Adrenal gland (tissue), 12 donors: ENCODE measurements around the gene ADAM15. TPM values are rescaled to one million over a fixed set of nuclear protein-coding genes. Genes with fewer than 3 reads are reported as not detected.

Experiments
- DNase-seq, 7 donors: peaks; one replicate each; pipeline ENCODE4 v3.0.0-alpha.2; 2019 to 2020
- H3K27ac ChIP-seq, 5 donors: fragments of 200-600 bp; sonication (generic) in 4 of 5; 1 replicate in 3 of 5; 2 replicates in 2 of 5; pipeline versions ENCODE4 v1.5.1 to v1.8.0; 2016 to 2020; ENCODE audit warnings: mild to moderate bottlenecking in 1 of 5
- H3K27me3 ChIP-seq: fragments of 200-600 bp; 2 replicates; pipeline ENCODE4 v1.8.0; 2021
- H3K36me3 ChIP-seq, 2 donors: fragments of 200-600 bp; replicated peaks in 1 of 2; 1 replicate in 1 of 2; 2 replicates in 1 of 2; pipeline versions ENCODE4 v1.5.1 to v1.8.0; 2018 to 2022
- H3K4me1 ChIP-seq, 2 donors: fragments of 200-600 bp; replicated peaks in 1 of 2; 1 replicate in 1 of 2; 2 replicates in 1 of 2; pipeline versions ENCODE4 v1.5.1 to v1.8.0; 2018 to 2021
- H3K4me3 ChIP-seq, 4 donors: fragments of 200-600 bp; sonication (generic) in 3 of 4; one replicate each; pipeline ENCODE4 v1.5.1; 2016 to 2018
- H3K9me3 ChIP-seq, 3 donors: fragments of 200-600 bp; sonication (generic) in 1 of 3; replicated peaks in 1 of 3; 1 replicate in 2 of 3; 2 replicates in 1 of 3; pipeline versions ENCODE4 v1.5.1 to v1.8.0; 2016 to 2021
- POLR2A ChIP-seq, 2 donors: fragments of 450-650 bp; IDR thresholded peaks; one replicate each; pipeline ENCODE4 v1.6.1; 2017; ENCODE audit warnings: antibody characterized with exemption in 2 of 2, mild to moderate bottlenecking in 2 of 2, moderate library complexity in 1 of 2
- whole genome bisulfite sequencing, 4 donors: extraction: QIAGEN DNeasy Blood & Tissue Kit in 2 of 4; methylation state at CpG; one replicate each; pipeline versions ENCODE4 v1.1.5 to v1.1.7; 2013 to 2017; 5-methylcytosine and 5-hydroxymethylcytosine counted together
- intact Hi-C, 2 donors: fragments of 100-400 bp; cut with DNase I; formaldehyde crosslinking; loops; one replicate each; pipeline versions ENCODE4 v1.14.1 to v1.15.0; 2022 to 2023
- polyA plus RNA-seq, 3 donors: library from polyadenylated mRNA; stranded (reverse); fragments of 200-250 nt in 2 of 3; fragments of 350-450 nt in 1 of 3; fragmentation: Illumina TruSeq in 1 of 3; extraction: RNeasy Lipid Tissue Mini Kit (QIAGEN cat#74804) in 1 of 3; gene quantifications; one replicate each; pipeline ENCODE4 v1.2.3, GENCODE V29; 2013 to 2014
- total RNA-seq, 9 donors: library from RNA; depleted of rRNA in 4 of 9; stranded (reverse); fragments of >200 nt in 4 of 9; fragments of 120-200 nt in 1 of 9; fragmentation: NEBNext Ultra II Directional in 1 of 9; extraction: Animal tissue kit (Norgen Biotek cat#: 25700) in 1 of 9; gene quantifications; one replicate each; pipeline versions ENCODE4 v1.1.0 to v1.2.4, GENCODE V29; 2013 to 2023
- TF ChIP-seq, protein P1 (sequence below), 6 experiments: fragments of 450-650 bp in 4 of 6; fragments of 200-600 bp in 2 of 6; sonication (generic) in 1 of 6; IDR thresholded peaks; 1 replicate in 5 of 6; 2 replicates in 1 of 6; pipeline versions ENCODE4 v1.5.1 to v1.8.0; 2016 to 2021; ENCODE audit warnings: antibody characterized with exemption in 6 of 6, mild to moderate bottlenecking in 2 of 6, moderate library complexity in 1 of 6
- donor health status: healthy with polysubstance abuse.
- donor health status: Bipolar disorder and iron deficiency.
- donor health status: DM: yes; HTN: yes; CAD: no.
- donor health status: DM: no; HTN: no; CAD: no.
- donor health status: DM: no; HTN: no; CAD: no.
- donor health status: DM: yes; HTN: yes; CAD: no.

The ADAM15 gene
- total and polyA plus RNA-seq, 12 donors = 11.6 to 269 (median 59.3) TPM

DNA sequence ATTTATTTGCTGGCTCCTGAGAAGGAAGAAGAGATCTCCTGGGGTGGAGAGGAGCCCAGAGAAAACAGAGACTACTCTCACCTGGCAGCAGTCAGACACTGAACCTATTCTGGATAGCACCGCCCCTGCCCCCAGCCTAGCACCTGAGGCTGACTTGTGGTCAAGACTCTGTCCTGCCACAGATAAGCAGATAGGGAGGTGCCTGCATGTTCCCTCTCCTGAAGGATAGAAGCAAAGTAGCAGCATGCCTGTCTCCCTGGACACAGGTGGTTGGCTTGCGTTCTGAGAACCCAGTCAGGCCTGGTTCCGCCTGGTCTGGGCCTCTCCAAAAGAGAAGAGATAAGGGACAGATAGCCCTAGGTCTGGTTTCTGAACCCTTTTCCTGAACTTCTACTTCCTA lies 26.2 kb downstream of the ADAM15 start:
- Histone ChIP-seq H3K4me3 (no peak overlapping the region), H3K27ac (no peak overlapping the region), H3K27me3 (peaks cover 27% of the 10 kb centered on the region), H3K9me3 (no peaks in the 10 kb centered on the region), H3K36me3 (no peaks in the 10 kb centered on the region), H3K4me1 (peaks cover 28 to 43% of the 10 kb centered on the region in 2 donors)
- peak in 1 of 7 donors; percentile 10 for DNase-seq
- 84 to 92% (median 86%) methylated on average over 3 of the region's 3 CpGs for WGBS, 4 donors
- TF ChIP-seq POLR2A (IDR thresholded peaks at IDR 0.05) = no peak
- TF ChIP-seq, protein P1, sequence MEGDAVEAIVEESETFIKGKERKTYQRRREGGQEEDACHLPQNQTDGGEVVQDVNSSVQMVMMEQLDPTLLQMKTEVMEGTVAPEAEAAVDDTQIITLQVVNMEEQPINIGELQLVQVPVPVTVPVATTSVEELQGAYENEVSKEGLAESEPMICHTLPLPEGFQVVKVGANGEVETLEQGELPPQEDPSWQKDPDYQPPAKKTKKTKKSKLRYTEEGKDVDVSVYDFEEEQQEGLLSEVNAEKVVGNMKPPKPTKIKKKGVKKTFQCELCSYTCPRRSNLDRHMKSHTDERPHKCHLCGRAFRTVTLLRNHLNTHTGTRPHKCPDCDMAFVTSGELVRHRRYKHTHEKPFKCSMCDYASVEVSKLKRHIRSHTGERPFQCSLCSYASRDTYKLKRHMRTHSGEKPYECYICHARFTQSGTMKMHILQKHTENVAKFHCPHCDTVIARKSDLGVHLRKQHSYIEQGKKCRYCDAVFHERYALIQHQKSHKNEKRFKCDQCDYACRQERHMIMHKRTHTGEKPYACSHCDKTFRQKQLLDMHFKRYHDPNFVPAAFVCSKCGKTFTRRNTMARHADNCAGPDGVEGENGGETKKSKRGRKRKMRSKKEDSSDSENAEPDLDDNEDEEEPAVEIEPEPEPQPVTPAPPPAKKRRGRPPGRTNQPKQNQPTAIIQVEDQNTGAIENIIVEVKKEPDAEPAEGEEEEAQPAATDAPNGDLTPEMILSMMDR (IDR thresholded peaks at IDR 0.05) = no peak
- intact Hi-C loops = no loop called here

DNA sequence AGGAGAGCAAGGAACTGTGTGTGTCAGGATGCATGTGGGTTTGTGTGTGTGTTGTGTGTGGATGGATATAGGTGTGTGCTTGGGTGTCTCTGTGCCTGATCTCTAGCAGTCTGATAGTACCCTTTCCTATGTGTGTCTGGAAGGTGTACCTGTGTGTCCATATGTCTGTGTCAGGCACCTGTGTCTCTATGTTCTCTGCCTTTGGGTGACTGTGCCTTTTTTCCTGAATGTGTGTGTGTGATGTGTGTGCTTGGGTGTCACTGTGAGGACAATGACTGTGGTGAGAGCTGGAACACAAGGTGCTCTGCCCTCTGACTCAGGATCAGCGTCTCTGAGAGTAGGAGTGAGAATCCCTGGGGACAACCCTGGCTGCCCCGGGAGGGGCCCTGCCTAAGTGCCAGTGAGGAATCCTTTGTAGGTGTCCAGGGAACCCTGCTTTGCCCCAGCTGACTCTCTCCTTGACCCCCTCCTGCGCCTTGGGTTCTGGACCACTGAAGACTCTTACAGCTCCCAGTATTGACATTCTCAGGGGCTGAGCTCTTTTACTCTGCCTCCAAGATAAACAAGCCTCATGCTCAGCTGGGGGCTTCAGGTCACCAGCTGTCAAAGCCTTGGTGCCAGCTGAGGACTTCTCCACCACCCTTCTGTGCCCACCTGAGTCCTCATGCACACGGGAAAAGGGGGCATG lies 26.8 kb downstream of the ADAM15 start:
- 48 to 70% (median 62%) methylated on average over 2 to 4 of the region's 4 CpGs for WGBS, 4 donors
- Histone ChIP-seq H3K4me3 (no peak overlapping the region), H3K9me3 (no peaks in the 10 kb centered on the region), H3K4me1 (peaks cover 28 to 46% of the 10 kb centered on the region in 2 donors), H3K27me3 (peaks cover 32% of the 10 kb centered on the region), H3K36me3 (no peaks in the 10 kb centered on the region), H3K27ac (no peak overlapping the region)
- peak in 2 of 7 donors; percentile 29 to 41 for DNase-seq
- TF ChIP-seq, protein P1 (IDR thresholded peaks at IDR 0.05) = no peak
- no peak for TF ChIP-seq POLR2A (IDR thresholded peaks at IDR 0.05)
- intact Hi-C loops = no loop called here

- peak in 5 of 7 donors; percentile 52 to 75 (median 62) for DNase-seq
- 1 to 14% (median 2%) methylated on average over 1 to 56 of the region's 59 CpGs for WGBS, 4 donors
- no peaks in the 10 kb centered on the region for H3K36me3 ChIP-seq
- peak within 1 kb of the TSS in 1 of 4 donors; percentile 57 for H3K4me3 ChIP-seq
- no peak within 1 kb of the TSS for H3K27ac ChIP-seq
- intact Hi-C loops = no loop called here
- TF ChIP-seq, protein P1 (IDR thresholded peaks at IDR 0.05) = no peak
- peaks cover 28 to 46% of the 10 kb centered on the region in 2 donors for H3K4me1 ChIP-seq
- H3K27me3 ChIP-seq = peaks cover 39% of the 10 kb centered on the region
- H3K9me3 ChIP-seq = no peaks in the 10 kb centered on the region
These were observed 27.5 kb downstream of the ADAM15 start, which contains the start of gene EFNA3 for GRCh38 chr1:155078469-155079209. Gene EFNA3, plus strand, starts transcription at chr1:155078837. Its CDS starts 105 bp downstream, at chr1:155078942.

DNA sequence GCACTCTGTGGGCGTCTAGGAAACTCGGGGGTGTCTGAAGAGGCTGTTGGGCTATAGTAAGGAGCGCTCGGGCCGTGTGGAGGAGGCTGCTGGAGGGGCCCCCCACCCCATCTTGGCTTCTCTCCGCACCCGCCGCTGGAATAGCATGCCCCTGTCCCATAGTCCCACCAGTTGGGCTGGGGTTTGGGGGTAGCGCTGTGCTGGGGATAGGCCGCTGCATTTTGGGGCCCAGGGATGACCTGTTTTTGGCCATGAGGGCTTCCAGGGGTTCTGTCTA lies 28.0 kb downstream of the ADAM15 start:
- no peak for TF ChIP-seq POLR2A (IDR thresholded peaks at IDR 0.05)
- TF ChIP-seq, protein P1 (IDR thresholded peaks at IDR 0.05) = no peak
- Histone ChIP-seq H3K27me3 (peaks cover 44% of the 10 kb centered on the region), H3K27ac (no peak overlapping the region), H3K9me3 (no peaks in the 10 kb centered on the region), H3K4me3 (peak overlapping the region in 1 of 4 donors; percentile 57), H3K36me3 (no peaks in the 10 kb centered on the region), H3K4me1 (peaks cover 28 to 48% of the 10 kb centered on the region in 2 donors)
- no peak for DNase-seq
- WGBS, 4 donors = 0 to 7% (median 6%) methylated on average over 5 to 10 of the region's 10 CpGs; no CpG with 5 or more reads in 1 of the 4 donors
- intact Hi-C loops = no loop called here
